Natural killer cell treated with Interleukin-12 subunit alpha and Interleukin-12 subunit beta and Interleukin-15 and Interleukin-18, amount 100 ng/mL, for 72 hours (primary cell): ENCODE results near the gene IGSF10. TPM values are rescaled to one million over a fixed set of nuclear protein-coding genes. Genes with fewer than 3 reads are reported as not detected.

ENCODE experiments used
- ATAC-seq, 2 donors: fragments of 150-1000 bp; cut with Tn5 transposase in 1 of 2; sonication (Bioruptor Pico), chemical (Tn5 transposase) in 1 of 2; 2 replicates each; pipeline ENCODE4 v1.10.0; 2021
- DNase-seq: peaks from one replicate; pipeline ENCODE4 v3.0.0; 2022; ENCODE audit warnings: low spot score
- H3K27ac Mint-ChIP-seq, 2 donors: 1 replicate in 1 of 2; 2 replicates in 1 of 2; pipeline ENCODE4 v1.8.0; 2022; ENCODE audit warnings: mixed read lengths in 2 of 2, mild to moderate bottlenecking in 1 of 2, moderate library complexity in 1 of 2
- H3K27me3 Mint-ChIP-seq, 2 donors: 1 replicate in 1 of 2; 2 replicates in 1 of 2; pipeline ENCODE4 v1.8.0; 2022; ENCODE audit warnings: mixed read lengths in 2 of 2
- H3K36me3 Mint-ChIP-seq: one replicate; pipeline ENCODE4 v1.8.0; 2022; ENCODE audit warnings: mixed read lengths
- H3K4me1 Mint-ChIP-seq, 2 donors: 1 replicate in 1 of 2; 2 replicates in 1 of 2; pipeline ENCODE4 v1.8.0; 2022; ENCODE audit warnings: low read depth in 2 of 2, mixed read lengths in 2 of 2, mild to moderate bottlenecking in 1 of 2
- H3K4me3 Mint-ChIP-seq: one replicate; pipeline ENCODE4 v1.8.0; 2022; ENCODE audit warnings: mixed read lengths
- H3K9me3 Mint-ChIP-seq: 2 replicates; pipeline ENCODE4 v1.8.0; 2022; ENCODE audit warnings: mixed read lengths
- total RNA-seq, 2 donors: library from RNA; stranded (reverse); gene quantifications; one replicate each; pipeline ENCODE4 v1.2.3, GENCODE V29; 2022

The IGSF10 gene
- total RNA-seq, 2 donors from 2014 or later: not detected

DNA sequence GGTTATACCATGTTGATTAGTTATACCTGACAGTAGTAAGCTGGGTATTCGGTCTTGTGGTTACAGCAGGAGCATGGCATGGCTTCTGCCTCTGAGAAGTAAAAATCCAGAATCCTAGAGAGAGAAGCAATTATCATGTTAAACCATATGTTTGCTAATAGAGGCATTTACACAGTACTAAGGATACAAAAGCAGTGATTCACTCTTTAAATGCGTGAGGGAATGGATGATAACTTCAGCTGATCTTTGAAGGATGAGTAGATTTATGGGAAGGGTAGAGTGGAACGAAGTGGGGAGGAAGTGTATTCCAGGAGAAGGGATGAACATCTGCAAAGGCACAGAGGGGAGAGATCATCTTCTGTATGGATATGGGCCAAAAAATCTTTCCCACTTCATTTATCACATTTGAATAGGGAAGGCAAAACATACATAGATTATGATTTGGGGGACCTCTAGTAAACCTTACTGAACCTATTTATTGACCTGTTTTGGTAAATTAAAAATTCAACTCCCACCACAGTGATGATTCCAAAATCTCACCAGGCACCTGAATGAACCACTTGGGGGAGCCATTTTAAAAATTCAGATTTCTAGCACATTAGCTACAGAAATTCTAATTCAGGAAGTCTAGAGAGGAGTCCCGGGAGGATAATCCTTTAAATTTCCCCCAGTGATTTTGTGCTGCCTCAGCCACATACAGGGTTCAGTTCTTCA is 35.1 kb downstream of the IGSF10 start:
- Mint-ChIP-seq H3K4me1 (peaks cover 0 to 7% of the 10 kb centered on the region in 2 donors), H3K4me3 (no peak overlapping the region), H3K27ac (no peak overlapping the region), H3K36me3 (peaks cover under 1% of the 10 kb centered on the region), H3K9me3 (no peaks in the 10 kb centered on the region), H3K27me3 (peaks cover 0 to 9% of the 10 kb centered on the region in 2 donors)
- ATAC-seq (no peak), DNase-seq (no peak)

DNA sequence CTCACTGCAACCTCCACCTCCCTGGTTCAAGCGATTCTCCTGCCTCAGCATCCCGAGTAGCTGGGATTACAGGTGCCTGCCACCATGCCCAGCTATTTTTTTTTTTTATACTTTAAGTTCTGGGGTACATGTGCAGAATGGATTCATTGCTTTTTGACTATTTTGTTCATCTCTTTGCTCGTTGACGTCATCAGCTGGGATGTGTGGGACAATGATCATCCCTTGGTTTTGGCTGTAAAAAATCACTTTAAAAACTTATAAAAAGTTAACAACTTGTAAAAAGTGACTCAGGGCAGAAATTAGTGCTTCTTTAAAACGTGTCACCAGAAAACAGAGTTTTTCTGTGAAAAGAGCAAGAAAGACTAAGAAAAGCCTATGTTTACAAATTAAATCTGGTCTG is 37.8 kb downstream of the IGSF10 start:
- DNase-seq (no peak), ATAC-seq (no peak)
- peaks cover 0 to 7% of the 10 kb centered on the region in 2 donors for H3K4me1 Mint-ChIP-seq
- no peaks in the 10 kb centered on the region for H3K27me3 Mint-ChIP-seq
- no peaks in the 10 kb centered on the region for H3K9me3 Mint-ChIP-seq
- no peaks in the 10 kb centered on the region for H3K36me3 Mint-ChIP-seq
- no peak overlapping the region for H3K4me3 Mint-ChIP-seq
- H3K27ac Mint-ChIP-seq: no peak overlapping the region

DNA sequence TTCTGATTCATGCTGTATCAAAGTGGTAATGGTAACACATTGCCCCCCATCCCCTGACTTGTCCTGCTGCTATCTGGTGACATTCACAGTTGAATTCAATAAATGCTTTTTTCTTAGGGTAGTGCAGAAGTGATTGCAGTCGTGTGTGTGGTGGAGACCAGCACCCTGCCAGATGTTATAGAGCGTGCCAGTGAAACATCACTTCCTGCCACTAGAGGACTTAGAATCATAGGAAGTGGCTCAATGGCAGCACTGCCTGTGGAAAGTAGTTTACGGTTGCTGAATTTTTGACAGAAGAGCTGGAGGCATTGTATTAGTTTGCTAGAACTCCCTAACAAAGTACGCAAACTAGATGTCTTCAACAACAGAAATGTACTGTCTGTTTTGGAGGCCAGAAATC is 38.9 kb downstream of the IGSF10 start:
- no peak for DNase-seq
- Mint-ChIP-seq H3K27ac (no peak overlapping the region), H3K4me1 (peaks cover 0 to 7% of the 10 kb centered on the region in 2 donors), H3K9me3 (no peaks in the 10 kb centered on the region), H3K27me3 (no peaks in the 10 kb centered on the region), H3K36me3 (no peaks in the 10 kb centered on the region), H3K4me3 (no peak overlapping the region)
- ATAC-seq: peak in 1 of 2 donors; percentile 48

DNA sequence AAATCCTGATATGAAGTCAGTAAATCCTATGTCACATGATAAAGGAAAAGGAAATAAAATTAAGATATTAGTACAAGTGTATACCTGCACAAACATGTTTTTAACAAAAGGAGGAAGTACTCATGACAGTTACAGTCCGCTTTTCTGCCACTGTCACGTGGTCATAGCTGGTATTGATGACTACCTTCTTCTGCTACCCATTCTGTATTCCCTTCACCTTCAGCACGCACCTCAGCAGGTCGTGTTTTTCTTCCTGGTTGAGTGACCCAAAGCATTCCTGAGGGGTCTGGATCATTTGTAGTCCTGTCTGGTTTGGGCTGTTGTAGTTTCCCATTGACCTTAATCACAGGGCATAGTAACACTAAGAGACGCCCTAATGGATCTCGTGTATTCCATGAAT is 41.1 kb downstream of the IGSF10 start:
- ATAC-seq (no peak), DNase-seq (no peak)
- Mint-ChIP-seq H3K27me3 (no peaks in the 10 kb centered on the region), H3K36me3 (no peaks in the 10 kb centered on the region), H3K9me3 (no peaks in the 10 kb centered on the region), H3K27ac (no peak overlapping the region), H3K4me1 (peaks cover 0 to 4% of the 10 kb centered on the region in 2 donors), H3K4me3 (no peak overlapping the region)

DNA sequence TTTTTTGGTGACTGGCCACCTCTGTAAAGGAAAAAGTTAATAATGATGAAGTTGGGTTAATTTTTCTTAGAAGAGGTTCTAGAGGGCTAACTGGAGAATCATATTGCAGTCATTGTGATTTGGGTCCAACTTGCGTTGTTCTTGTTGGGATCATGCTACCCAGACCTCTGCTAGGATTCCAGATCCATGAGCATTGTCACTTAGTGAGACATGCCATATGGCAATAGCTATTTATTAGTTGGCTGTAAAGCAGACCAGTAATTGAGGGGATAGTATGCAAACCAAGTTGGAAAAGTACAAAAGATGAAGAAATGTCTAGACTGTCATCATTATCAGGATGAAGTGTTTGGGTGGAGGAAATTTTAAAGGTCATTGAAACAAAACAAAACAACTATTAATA is 45.6 kb downstream of the IGSF10 start:
- ATAC-seq (no peak), DNase-seq (no peak)
- H3K27me3 Mint-ChIP-seq: no peaks in the 10 kb centered on the region

DNA sequence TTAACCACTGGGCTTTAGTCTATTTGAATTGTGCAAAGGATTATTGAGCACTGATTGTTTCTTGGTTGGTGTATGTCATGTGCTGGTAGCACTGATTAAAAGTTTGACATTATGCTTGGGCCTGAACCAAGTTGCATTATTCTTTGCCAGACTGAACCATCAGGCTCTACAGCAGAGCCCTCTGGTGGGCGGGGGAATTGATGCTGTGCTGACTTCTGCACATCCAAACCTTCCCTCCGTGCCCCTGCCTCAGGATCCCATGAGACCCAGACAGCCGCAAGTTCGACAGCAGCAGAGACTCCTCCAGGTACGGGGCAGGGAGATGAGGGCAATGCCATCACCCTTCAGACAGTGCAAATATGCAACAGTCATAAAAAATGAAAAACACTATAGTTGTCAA is 47.9 kb downstream of the IGSF10 start:
- DNase-seq: no peak
- H3K4me3 Mint-ChIP-seq: no peak overlapping the region
- H3K9me3 Mint-ChIP-seq: no peaks in the 10 kb centered on the region
- no peaks in the 10 kb centered on the region for H3K36me3 Mint-ChIP-seq
- no peak for ATAC-seq
- no peaks in the 10 kb centered on the region for H3K27me3 Mint-ChIP-seq
- no peak overlapping the region for H3K27ac Mint-ChIP-seq
- H3K4me1 Mint-ChIP-seq: no peaks in the 10 kb centered on the region

More for the DNA sequence above, 45.6 kb downstream of the IGSF10 start:
- no peaks in the 10 kb centered on the region for H3K36me3 Mint-ChIP-seq
- no peak overlapping the region for H3K27ac Mint-ChIP-seq
- no peaks in the 10 kb centered on the region for H3K4me1 Mint-ChIP-seq
- no peak overlapping the region for H3K4me3 Mint-ChIP-seq
- H3K9me3 Mint-ChIP-seq: no peaks in the 10 kb centered on the region

Other genes with a start within 250 kb of the IGSF10 start
- 1 to 10 TPM; 2.0 to 2.1 TPM for gene P2RY14, start 182.5 kb downstream of the IGSF10 start, total RNA-seq
- not detected for gene GPR87, start 144.2 kb downstream of the IGSF10 start, total RNA-seq
- not detected for gene P2RY13, start 131.5 kb downstream of the IGSF10 start, total RNA-seq
- gene P2RY12, start 76.3 kb downstream of the IGSF10 start, total RNA-seq: not detected